Ovary (tissue), 9 donors: ENCODE results near the gene FAM3C. TPM values are rescaled to one million over a fixed set of nuclear protein-coding genes. Genes with fewer than 3 reads are reported as not detected.

Experiments
- DNase-seq, 5 donors: peaks; one replicate each; pipeline ENCODE4 v3.0.0-alpha.2; 2019 to 2020
- H3K27ac ChIP-seq, 2 donors: fragments of 200-600 bp; one replicate each; pipeline versions ENCODE4 v1.5.1 to v1.8.0; 2019 to 2022
- H3K27me3 ChIP-seq: fragments of 200-600 bp; one replicate; pipeline ENCODE4 v1.8.0; 2022
- H3K36me3 ChIP-seq: fragments of 200-600 bp; sonication (generic); one replicate; pipeline ENCODE4 v1.5.1; 2019
- H3K4me1 ChIP-seq: one replicate; pipeline ENCODE4 v1.8.1; 2013; ENCODE audit warnings: mild to moderate bottlenecking, moderate library complexity; ENCODE audit not compliant: insufficient read depth
- H3K4me3 ChIP-seq: fragments of 200-600 bp; sonication (generic); one replicate; pipeline ENCODE4 v1.5.1; 2017
- H3K9me3 ChIP-seq, 2 donors: fragments of 200-600 bp in 1 of 2; sonication (generic) in 1 of 2; one replicate each; pipeline versions ENCODE4 v1.5.1 to v1.8.1; 2013 to 2019; ENCODE audit warnings: mild to moderate bottlenecking in 1 of 2, moderate library complexity in 1 of 2
- EP300 ChIP-seq: sonication (generic); formaldehyde crosslinking; IDR thresholded peaks from one replicate; pipeline ENCODE4 v1.6.1; 2017; ENCODE audit warnings: antibody characterized with exemption
- POLR2A ChIP-seq: fragments of 450-650 bp; IDR thresholded peaks from one replicate; pipeline ENCODE4 v1.6.1; 2017; ENCODE audit warnings: antibody characterized with exemption, mild to moderate bottlenecking, moderate library complexity
- WGBS, 3 donors: extraction: QIAGEN DNeasy Blood & Tissue Kit in 1 of 3; methylation state at CpG; one replicate each; pipeline versions ENCODE4 v1.1.5 to v1.1.7; 2013 to 2017; 5-methylcytosine and 5-hydroxymethylcytosine counted together
- intact Hi-C, 4 donors: fragments of 100-400 bp; cut with DNase I; formaldehyde crosslinking; loops; one replicate each; pipeline versions ENCODE4 v1.11.0 to v1.15.1; 2022 to 2023
- polyA plus RNA-seq, 2 donors: library from polyadenylated mRNA; stranded (reverse); fragments of 200-250 nt in 1 of 2; fragments of 350-450 nt in 1 of 2; fragmentation: Illumina TruSeq in 1 of 2; extraction: RNeasy Lipid Tissue Mini Kit (QIAGEN cat#74804) in 1 of 2; gene quantifications; one replicate each; pipeline ENCODE4 v1.2.3, GENCODE V29; 2013 to 2014
- total RNA-seq, 7 donors: library from RNA; depleted of rRNA in 2 of 7; stranded (reverse); fragments of >200 nt in 2 of 7; fragmentation: NEBNext Ultra II Directional in 3 of 7; extraction: Animal tissue kit (Norgen Biotek cat#: 25700) in 3 of 7; gene quantifications; one replicate each; pipeline versions ENCODE4 v1.1.0 to v1.2.4, GENCODE V29; 2016 to 2023
- TF ChIP-seq, protein P1 (sequence below), 3 donors: fragments of 450-650 bp in 2 of 3; fragments of 200-600 bp in 1 of 3; IDR thresholded peaks; one replicate each; pipeline versions ENCODE4 v1.5.1 to v1.8.0; 2016 to 2022; ENCODE audit warnings: antibody characterized with exemption in 3 of 3, mild to moderate bottlenecking in 1 of 3
- donor health status: DM: no; HTN: no; CAD: no; lungs with moderate emphysema.
- donor health status: DM: no; HTN: no; CAD: no.
- donor health status: Bipolar disorder and iron deficiency.
- donor health status: DM: yes; HTN: yes; CAD: no.
- donor health status: DM: no; HTN: no; CAD: no.
- donor health status: DM: yes; HTN: yes; CAD: no.

FAM3C gene
- total and polyA plus RNA-seq, 9 donors = 31.8 to 88.9 (median 48.5) TPM

DNA sequence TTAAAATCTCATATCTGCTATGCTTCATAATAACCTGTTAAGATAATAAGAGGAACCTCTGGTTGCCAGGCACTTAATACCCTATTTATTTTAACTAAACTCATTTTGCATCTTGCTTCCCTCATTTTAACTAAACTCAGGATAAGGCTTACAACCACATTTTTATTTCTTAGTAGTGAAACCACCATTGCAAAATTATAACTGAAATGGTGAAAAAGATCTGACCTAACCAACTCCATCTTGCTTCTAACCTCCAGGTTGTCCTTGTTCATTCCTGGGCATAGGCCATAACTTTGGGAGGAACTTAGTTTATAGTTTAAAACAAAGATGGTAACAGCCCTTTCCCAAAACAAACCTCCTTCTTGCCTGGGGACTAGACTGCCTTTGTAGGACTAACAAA, 6.0 kb downstream of the FAM3C start:
- intact Hi-C loops = no loop called here
- no peaks in the 10 kb centered on the region for H3K27me3 ChIP-seq

DNA sequence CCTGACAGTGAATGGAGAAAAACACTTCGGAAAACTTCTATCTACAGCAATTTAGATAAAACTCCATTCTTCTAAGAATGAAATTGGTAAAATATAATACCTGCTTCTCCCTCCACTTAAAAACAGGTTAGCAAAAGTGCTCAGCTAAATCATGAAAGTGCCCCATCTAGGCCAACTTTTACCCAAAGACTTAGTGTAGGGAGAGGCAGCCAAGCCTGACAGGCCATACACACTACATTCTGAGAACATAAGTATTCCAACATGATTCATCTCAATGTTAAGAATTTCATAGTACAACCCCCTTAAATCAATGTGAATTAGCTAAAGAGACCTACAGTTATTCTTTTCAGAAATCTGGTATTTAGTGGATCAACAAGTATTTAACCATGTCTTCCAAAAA, 7.2 kb downstream of the FAM3C start:
- no peaks in the 10 kb centered on the region for H3K36me3 ChIP-seq
- intact Hi-C loops = no loop called here
- H3K4me3 ChIP-seq = no peak overlapping the region
- no peak for TF ChIP-seq EP300
- no peaks in the 10 kb centered on the region for H3K9me3 ChIP-seq
- 92 to 97% (median 97%) methylated on average over 1 of the region's 1 CpG for WGBS, 3 donors
- no peak for DNase-seq
- no peaks in the 10 kb centered on the region for H3K27me3 ChIP-seq
- no peak overlapping the region for H3K27ac ChIP-seq
- H3K4me1 ChIP-seq = peaks cover 6% of the 10 kb centered on the region

More for the DNA sequence above, 6.0 kb downstream of the FAM3C start:
- H3K4me3 ChIP-seq = no peak overlapping the region
- no peaks in the 10 kb centered on the region for H3K9me3 ChIP-seq
- no peak for DNase-seq
- H3K27ac ChIP-seq = no peak overlapping the region
- peaks cover 5% of the 10 kb centered on the region for H3K4me1 ChIP-seq
- H3K36me3 ChIP-seq = no peaks in the 10 kb centered on the region
- TF ChIP-seq, protein P1, sequence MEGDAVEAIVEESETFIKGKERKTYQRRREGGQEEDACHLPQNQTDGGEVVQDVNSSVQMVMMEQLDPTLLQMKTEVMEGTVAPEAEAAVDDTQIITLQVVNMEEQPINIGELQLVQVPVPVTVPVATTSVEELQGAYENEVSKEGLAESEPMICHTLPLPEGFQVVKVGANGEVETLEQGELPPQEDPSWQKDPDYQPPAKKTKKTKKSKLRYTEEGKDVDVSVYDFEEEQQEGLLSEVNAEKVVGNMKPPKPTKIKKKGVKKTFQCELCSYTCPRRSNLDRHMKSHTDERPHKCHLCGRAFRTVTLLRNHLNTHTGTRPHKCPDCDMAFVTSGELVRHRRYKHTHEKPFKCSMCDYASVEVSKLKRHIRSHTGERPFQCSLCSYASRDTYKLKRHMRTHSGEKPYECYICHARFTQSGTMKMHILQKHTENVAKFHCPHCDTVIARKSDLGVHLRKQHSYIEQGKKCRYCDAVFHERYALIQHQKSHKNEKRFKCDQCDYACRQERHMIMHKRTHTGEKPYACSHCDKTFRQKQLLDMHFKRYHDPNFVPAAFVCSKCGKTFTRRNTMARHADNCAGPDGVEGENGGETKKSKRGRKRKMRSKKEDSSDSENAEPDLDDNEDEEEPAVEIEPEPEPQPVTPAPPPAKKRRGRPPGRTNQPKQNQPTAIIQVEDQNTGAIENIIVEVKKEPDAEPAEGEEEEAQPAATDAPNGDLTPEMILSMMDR (IDR thresholded peaks at IDR 0.05) = no peak
- TF ChIP-seq POLR2A = no peak
- TF ChIP-seq EP300 = no peak

DNA sequence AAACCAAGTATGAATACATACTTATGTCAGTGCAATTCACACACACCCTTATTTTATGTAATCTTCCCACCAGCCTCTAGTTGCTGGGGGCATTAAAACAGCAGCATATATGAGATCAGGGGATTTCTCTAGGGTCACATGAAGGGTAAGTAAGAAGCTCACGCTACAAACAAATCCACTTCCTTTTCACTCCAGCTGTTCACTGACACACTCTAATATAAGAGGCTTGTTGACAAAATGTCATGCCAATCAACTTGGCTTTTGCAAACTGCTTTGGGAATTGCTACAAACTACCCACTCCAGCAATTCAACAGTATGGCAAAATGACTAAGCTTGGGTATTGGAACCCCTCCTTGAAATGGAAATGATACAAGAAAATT, 10.3 kb downstream of the FAM3C start:
- WGBS, 3 donors = 72 to 83% (median 80%) methylated on average over 1 of the region's 1 CpG
- TF ChIP-seq EP300 (no peak), POLR2A (no peak)
- no peak overlapping the region for H3K27ac ChIP-seq
- no peak for DNase-seq
- H3K36me3 ChIP-seq = no peaks in the 10 kb centered on the region
- no peaks in the 10 kb centered on the region for H3K27me3 ChIP-seq
- intact Hi-C loops = no loop called here
- no peaks in the 10 kb centered on the region for H3K9me3 ChIP-seq
- H3K4me3 ChIP-seq = no peak overlapping the region
- H3K4me1 ChIP-seq = peaks cover 7% of the 10 kb centered on the region

DNA sequence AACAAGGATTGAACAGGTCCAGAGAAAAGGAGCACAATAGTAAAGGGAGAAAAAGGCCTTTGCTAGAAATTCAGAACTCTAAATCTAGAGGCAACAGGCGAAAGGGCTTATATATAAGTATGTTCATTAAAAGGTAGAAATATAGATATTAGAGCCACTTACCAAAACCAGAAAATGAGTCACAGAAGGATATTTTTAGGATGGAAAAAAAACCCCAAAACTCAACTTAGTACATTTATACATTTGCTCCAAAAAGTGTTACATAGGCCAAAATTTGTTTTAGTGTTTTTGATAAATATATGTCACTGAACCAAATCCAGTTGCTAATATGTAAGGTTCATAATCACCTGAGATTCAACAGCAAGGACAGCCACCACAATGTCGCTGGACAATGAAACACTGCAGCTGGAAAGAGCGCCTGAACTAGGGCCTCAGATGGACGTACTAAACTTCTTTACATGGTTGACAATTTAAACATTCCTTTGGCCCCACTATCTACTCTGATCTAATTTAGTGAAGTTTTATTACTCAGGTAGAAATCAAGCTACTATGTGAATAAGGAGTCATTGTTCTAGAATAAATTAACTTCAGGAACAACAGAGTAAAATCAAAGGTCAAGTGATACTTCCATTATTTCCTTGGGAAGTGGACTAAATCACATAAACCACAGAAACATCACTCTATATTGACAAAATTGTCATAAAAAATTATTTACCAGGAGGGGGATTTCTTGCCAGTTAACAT, 10.9 kb downstream of the FAM3C start:
- no peak overlapping the region for H3K4me3 ChIP-seq
- no peaks in the 10 kb centered on the region for H3K36me3 ChIP-seq
- H3K27me3 ChIP-seq = no peaks in the 10 kb centered on the region
- 94 to 97% (median 96%) methylated on average over 4 of the region's 4 CpGs for WGBS, 3 donors
- H3K27ac ChIP-seq = no peak overlapping the region
- DNase-seq = no peak
- TF ChIP-seq POLR2A = no peak
- TF ChIP-seq, protein P1 (IDR thresholded peaks at IDR 0.05) = no peak
- no peak for TF ChIP-seq EP300
- no peaks in the 10 kb centered on the region for H3K9me3 ChIP-seq
- peaks cover 7% of the 10 kb centered on the region for H3K4me1 ChIP-seq
- intact Hi-C loops = no loop called here

DNA sequence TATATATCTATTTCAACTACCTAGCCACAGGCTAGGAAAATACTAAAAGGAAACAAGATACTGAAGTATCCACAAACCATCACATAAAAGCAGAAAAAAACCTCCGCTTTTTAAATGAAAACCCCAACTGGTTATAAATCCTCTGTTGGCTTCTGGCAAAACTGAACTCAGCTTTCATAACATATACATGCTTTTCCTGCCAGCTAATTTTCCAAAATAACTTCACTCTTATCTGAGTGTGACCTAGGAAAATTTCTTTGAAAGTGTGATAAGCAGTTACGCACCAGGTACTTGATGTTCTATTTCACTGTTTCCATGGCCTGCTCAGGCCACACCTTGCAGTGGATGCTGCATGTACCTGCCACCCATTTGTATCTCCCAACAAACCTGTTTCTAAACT, 11.8 kb downstream of the FAM3C start:
- Histone ChIP-seq H3K9me3 (no peaks in the 10 kb centered on the region), H3K27ac (no peak overlapping the region), H3K36me3 (no peaks in the 10 kb centered on the region), H3K4me3 (no peak overlapping the region), H3K27me3 (no peaks in the 10 kb centered on the region), H3K4me1 (peaks cover 4% of the 10 kb centered on the region)
- no peak for TF ChIP-seq EP300
- TF ChIP-seq, protein P1 (IDR thresholded peaks at IDR 0.05) = no peak
- no peak for TF ChIP-seq POLR2A
- DNase-seq = no peak
- WGBS, 3 donors = 19 to 30% (median 21%) methylated on average over 2 of the region's 2 CpGs
- intact Hi-C loops = no loop called here
